ENCODE measurements around the gene ZNF516.

- TF ChIP-seq CTCF (IDR thresholded peaks at IDR 0.05; ENCODE audit: borderline replicate concordance, extremely low read depth, low read length, poor library complexity, severe bottlenecking) (no peak), EZH2 (IDR thresholded peaks at IDR 0.05; ENCODE audit: borderline replicate concordance, low read depth, low read length, severe bottlenecking) (no peak)
These were observed 114.8 kb downstream of the ZNF516 start for GRCh38 chr18:76380127-76380729.
